ES-I3 (cell line): ENCODE measurements around the gene OR4N2.
"Not testable (repeated sequence)": the region's sequence is repeated elsewhere in the genome, so short reads cannot be mapped to it uniquely, and the experiment has no call there.

Experiments
- H3K36me3 ChIP-seq: 2 replicates; pipeline ENCODE4 v1.6.1; 2013; ENCODE audit warnings: mild to moderate bottlenecking, low read length, control low read depth, moderate library complexity; ENCODE audit not compliant: insufficient read depth
- H3K4me1 ChIP-seq: 2 replicates; pipeline ENCODE4 v1.6.1; 2013; ENCODE audit warnings: mild to moderate bottlenecking, control low read depth, low read length; ENCODE audit not compliant: insufficient read depth
- H3K9ac ChIP-seq: 2 replicates; pipeline ENCODE4 v1.6.1; 2013; ENCODE audit warnings: low read depth, mild to moderate bottlenecking, low read length, moderate library complexity
- H3K9me3 ChIP-seq: 2 replicates; pipeline ENCODE4 v1.6.1; 2013; ENCODE audit warnings: mild to moderate bottlenecking, low read length, moderate library complexity; ENCODE audit not compliant: control insufficient read depth, insufficient read depth

Gene OR4N2

DNA sequence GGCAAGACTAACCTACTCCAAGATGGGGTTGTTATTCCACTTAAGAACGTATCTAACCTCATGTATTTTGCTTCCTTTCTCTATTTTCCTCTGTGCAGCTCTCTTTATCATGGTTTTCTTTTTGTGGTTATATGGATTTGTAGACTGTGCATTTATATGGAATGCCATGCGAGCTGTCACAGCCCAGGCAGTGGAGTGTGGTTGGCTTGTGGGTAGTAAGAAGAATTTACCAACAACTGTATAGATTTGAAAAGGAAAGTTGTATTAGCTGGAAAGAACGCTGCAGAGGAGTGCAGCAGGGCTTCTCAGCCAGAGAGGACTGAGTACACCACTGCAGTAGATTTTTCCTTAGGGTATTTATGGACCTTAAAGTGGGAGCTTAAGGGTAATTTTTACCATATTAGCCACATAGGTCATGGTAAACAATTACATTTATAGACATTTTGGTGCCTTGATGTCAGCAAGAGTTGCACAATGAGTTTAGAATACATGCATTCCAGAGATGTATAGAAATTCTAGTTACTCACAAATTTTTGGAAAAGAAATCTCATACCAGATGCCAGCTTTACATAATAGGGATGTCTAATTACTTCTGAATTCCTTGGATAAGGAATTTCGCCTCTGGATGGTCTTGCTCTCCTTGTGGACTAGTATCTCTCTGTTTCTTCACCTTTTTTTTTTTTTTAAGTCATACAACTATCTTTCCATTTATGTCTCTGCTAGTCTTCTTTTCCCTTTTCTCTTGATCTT lies 9.8 kb downstream of the OR4N2 start:
- not testable (repeated sequence) for H3K9ac ChIP-seq, H3K36me3 ChIP-seq, H3K4me1 ChIP-seq, H3K9me3 ChIP-seq

- not testable (repeated sequence) for H3K36me3 ChIP-seq, H3K9ac ChIP-seq, H3K9me3 ChIP-seq, H3K4me1 ChIP-seq
Measured at GRCh38 chr14:19819879-19820278, 16.3 kb downstream of the OR4N2 start.

DNA sequence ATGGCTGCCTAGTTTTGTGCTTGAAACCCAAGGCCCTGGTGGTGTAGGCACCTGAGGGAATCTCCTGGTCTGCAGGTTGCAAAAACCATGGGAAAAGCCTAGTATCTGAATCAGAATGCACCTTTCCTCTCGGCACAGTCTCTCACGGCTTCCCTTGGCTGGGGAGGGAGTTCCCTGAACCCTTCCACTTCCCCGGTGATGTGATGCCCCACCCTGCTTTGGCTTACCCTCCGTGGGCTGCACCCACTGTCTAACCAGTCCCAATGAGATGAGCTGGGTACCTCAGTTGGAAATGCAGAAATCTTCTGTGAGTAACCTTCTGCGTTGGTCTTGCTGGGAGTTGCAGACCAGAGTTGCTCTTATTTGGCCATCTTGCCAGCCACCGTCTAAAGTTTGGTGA lies 17.4 kb downstream of the OR4N2 start:
- not testable (repeated sequence) for H3K9me3 ChIP-seq, H3K36me3 ChIP-seq, H3K9ac ChIP-seq, H3K4me1 ChIP-seq

DNA sequence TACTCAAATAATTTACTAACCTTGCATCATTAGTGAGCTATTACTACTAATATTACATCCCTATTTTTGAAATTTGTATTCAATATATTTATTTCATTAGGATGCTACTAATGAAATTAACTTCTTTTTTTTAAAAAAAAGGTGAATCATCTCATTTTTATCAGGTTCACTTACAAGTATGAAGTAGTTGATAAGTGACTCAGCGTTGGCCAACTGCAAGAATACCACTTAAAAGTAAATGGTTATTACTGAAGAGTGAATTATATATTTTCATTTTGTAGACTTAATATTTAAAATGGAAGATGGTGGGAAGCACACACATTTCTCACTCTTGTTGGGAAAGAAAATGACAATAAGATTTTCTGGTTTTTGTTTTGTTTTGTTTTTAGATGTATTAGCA lies 19.6 kb downstream of the OR4N2 start:
- no peak overlapping the region for H3K9ac ChIP-seq
- no peaks in the 10 kb centered on the region for H3K9me3 ChIP-seq
- no peaks in the 10 kb centered on the region for H3K36me3 ChIP-seq
- H3K4me1 ChIP-seq = no peaks in the 10 kb centered on the region

DNA sequence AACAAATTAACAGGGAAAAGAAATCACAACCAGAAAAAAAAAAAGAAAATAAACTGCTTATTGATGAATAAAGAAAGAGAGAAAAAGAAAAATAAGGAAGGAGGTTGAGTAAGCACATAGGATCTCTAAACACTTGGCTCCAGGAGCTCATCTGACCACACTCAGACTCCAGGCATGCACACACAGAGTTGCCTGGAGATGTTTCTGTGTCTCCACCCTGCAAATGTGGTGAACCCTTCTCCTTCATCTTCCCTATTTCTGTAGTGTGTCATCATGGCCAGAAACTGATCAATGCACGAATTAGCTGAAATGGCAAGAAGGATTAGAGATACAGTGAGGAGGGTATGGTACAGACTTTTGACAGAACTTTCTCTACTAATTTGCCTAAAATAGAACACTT lies 20.2 kb downstream of the OR4N2 start:
- Histone ChIP-seq H3K9ac (no peak overlapping the region), H3K9me3 (no peaks in the 10 kb centered on the region), H3K4me1 (no peaks in the 10 kb centered on the region), H3K36me3 (no peaks in the 10 kb centered on the region)

- not testable (repeated sequence) for H3K36me3 ChIP-seq, H3K4me1 ChIP-seq, H3K9me3 ChIP-seq, H3K9ac ChIP-seq
Measured at GRCh38 chr14:19827626-19828244, 24.2 kb downstream of the OR4N2 start.

- Histone ChIP-seq H3K9me3 (no peaks in the 10 kb centered on the region), H3K4me1 (no peaks in the 10 kb centered on the region), H3K9ac (no peak overlapping the region), H3K36me3 (no peaks in the 10 kb centered on the region)
Measured at GRCh38 chr14:19828314-19828713, 24.7 kb downstream of the OR4N2 start.

DNA sequence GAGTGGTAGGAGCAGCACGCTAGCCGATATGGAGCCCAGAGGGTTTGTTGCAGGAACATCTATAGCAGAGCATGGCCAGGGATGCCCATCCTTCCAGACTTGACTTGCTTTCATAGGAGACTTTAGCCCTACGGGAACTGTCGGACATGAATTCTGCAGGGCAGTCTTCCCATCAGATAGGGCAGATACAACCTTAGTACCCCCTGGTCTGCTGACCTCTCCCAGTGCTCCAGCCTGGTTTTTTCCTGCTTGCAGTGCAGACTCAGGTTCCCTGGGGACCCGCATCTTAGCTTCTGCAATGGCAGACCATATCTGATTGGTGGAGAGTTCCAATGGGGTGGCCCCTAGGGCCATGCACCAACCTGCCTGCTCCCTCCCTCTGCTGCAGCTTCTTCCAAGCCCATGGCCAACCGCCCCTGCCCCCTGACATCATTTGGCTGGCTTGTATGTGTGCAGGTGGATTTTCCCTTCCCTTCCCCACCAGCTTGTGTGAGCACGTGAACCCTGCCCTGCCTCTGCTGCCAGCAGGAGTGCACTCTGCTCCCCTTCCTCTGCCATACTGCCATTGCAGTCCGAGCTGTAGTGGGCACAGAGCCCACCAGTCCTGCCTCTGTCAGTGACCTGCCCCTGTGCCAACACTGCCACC lies 30.8 kb downstream of the OR4N2 start:
- not testable (repeated sequence) for H3K9ac ChIP-seq, H3K4me1 ChIP-seq, H3K9me3 ChIP-seq, H3K36me3 ChIP-seq

GRCh38 chr14:19838433-19838832 lies 34.9 kb downstream of the OR4N2 start:
- Histone ChIP-seq H3K9me3 (no peaks in the 10 kb centered on the region), H3K9ac (no peak overlapping the region), H3K4me1 (no peaks in the 10 kb centered on the region), H3K36me3 (no peaks in the 10 kb centered on the region)

DNA sequence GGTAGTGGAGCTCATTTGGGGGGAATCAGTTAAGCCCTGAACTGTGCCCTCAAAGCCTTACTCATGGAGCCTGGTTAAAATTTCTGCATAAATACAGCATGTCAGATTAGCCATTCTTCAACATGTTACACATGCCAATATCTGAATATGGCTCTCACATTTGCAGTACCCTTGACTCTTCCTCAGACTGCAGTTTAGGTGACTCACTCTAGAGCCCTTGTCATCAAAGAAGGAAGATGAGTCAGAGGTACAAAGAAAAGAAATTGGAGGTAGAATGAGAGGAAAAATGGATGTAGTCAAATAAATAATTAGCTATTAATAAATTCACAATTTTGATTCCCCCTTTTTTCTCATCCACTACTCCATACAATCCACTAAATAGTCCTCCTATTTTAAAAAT lies 47.8 kb downstream of the OR4N2 start:
- Histone ChIP-seq H3K4me1 (no peaks in the 10 kb centered on the region), H3K9ac (no peak overlapping the region), H3K9me3 (no peaks in the 10 kb centered on the region), H3K36me3 (no peaks in the 10 kb centered on the region)

GRCh38 chr14:19866061-19866669 lies 62.6 kb downstream of the OR4N2 start:
- H3K36me3 ChIP-seq, H3K4me1 ChIP-seq, H3K9me3 ChIP-seq, H3K9ac ChIP-seq: not testable (repeated sequence)

- Histone ChIP-seq H3K36me3 (no peaks in the 10 kb centered on the region), H3K9me3 (no peaks in the 10 kb centered on the region), H3K9ac (peak overlapping the region; percentile 53; the same call in 1 of the 2 replicates), H3K4me1 (no peaks in the 10 kb centered on the region)
Measured at GRCh38 chr14:19873178-19873577, 69.6 kb downstream of the OR4N2 start.

DNA sequence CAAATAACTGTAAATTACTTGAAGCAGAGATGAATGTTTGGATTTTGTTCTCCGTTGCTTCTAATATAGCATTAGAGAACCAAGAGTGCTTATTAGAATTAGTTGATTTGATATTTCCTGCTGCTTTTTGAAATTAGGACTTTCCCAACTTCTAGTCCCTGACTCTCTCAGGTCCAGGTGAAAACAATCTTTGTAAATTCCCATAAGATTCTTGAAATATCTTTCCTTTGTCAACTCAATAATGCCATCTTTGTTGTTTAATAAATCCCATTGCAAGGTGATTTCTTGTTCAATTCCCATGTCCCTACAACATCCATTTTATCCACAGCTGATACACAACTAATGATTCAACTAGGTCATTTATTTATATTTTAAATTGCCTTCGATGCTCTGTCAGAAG lies 71.3 kb downstream of the OR4N2 start, which contains the start of gene OR4K2:
OR4K2 (plus strand) TSS at position 301 of the 400 bp plus-strand sequence. CDS start 1,126 bp downstream, outside the sequence.
- Histone ChIP-seq H3K9me3 (no peaks in the 10 kb centered on the region), H3K4me1 (no peaks in the 10 kb centered on the region), H3K36me3 (no peaks in the 10 kb centered on the region), H3K9ac (no peak within 1 kb of the TSS)

DNA sequence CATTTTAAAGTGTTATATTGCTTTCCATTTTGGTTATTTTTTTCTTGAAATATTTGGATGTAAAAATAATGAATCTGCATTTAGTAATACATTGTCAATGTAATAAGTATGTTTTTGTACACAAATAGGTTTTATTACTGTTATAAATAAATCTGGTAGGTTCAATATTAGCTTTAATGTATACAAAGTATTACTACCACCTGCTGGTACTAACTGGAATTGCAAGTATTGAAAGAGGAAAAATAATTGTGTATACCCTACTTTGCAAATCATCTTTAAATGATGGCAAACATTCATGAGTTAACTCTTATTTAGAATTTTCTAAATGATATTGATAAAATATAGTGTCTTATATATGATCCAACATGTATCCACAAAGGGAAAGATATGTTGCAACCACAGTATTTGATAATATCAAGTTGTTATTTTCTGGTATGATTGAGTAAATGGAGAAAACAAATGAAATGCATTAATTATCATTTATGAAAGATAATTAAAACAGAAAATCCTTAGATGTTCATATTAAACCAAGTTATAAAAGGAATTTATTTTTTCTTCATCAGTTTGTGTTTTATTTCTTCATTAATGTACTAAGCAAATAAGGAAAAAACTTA lies 74.6 kb downstream of the OR4N2 start:
- H3K4me1 ChIP-seq = no peaks in the 10 kb centered on the region
- H3K9me3 ChIP-seq = no peaks in the 10 kb centered on the region
- no peaks in the 10 kb centered on the region for H3K36me3 ChIP-seq
- no peak overlapping the region for H3K9ac ChIP-seq
